HG03066 (cell line): ENCODE results near the gene RAB35.

Source experiments
- ATAC-seq: cut with Tn5 transposase; IDR thresholded peaks from one replicate; pipeline ENCODE4 v1.9.1; 2021; ENCODE audit warnings: low read depth; ENCODE audit not compliant: unreplicated experiment

RAB35 gene

DNA sequence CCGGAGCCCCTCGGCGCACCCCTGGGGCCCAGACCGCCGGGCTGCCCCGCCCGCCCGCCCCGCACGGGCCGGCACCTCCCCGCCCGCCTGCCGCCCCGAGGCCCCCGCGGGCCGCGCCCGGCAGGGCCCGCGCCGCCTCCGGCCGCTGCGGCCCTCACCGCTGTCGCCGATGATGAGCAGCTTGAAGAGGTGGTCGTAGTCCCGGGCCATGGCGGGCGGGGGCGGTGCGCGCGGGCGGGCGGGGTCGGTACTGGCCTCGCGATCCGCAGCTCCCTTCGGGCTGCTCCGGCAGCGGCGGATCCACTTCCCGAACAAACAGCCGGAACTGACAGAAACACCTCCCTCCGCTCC lies at the start of gene RAB35:
TSS of gene RAB35 (minus strand) at position 313 of the 351 bp plus-strand sequence. CDS start at position 210, 103 bp downstream.
- ATAC-seq: peak; percentile 0

DNA sequence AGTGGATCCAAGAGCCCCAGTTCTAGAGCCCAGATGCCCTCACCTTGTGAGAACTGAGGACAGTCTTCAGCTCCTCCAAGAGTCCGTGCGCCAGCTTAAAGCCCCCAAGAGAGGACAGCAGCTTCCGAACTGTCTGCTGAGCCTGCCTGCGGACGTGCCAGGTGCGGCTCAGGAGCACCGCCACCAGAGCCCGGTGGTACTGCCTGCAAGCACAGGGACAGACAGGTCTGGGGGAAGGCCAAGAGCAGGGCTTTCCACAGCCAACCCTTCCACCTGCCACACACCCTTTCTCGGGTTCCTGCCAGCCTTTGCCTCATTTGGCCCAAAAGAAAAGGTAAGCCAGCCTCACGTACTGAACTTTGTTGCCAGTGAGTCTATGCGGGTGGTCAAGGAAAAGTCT lies 47.7 kb upstream of the RAB35 start:
- ATAC-seq: no peak

DNA sequence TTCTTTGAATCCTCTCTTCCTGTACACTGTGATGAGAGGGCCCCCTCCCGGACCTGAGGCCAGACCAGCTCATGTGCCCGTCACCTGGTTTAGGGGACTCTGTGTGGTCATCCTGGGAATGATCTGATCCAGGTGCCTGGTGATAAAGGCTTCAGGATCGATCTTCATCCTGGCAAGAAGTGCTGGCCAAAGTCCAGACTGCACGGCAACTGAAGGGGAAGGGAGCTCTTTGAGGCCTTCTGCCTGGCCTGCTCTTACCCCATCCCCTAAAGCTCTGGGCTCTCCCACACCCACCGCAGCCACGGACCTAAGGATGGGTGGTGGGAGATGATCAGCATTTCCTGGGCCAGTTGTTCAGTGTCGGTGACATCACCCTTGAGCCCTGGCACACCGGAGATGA lies 46.2 kb upstream of the RAB35 start:
- ATAC-seq: no peak

DNA sequence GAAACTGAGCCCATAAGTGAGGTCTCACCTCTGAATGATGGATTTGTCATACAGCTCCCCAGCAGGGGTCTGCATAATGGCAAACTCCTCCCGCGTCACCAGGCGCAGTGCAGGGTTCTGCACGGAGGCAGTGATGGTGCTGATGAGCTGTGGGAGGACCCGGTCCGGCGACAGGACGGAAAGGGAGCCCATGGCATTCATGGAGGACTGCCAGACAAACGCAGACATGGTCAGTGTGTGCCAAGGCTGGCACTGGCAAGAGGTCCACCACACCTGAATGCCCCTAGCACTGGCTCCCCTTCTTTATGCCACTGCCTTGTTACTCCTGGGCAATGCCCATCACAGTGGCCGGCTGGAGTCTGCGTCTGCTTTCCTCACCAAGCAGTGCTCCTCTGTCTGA lies 45.3 kb upstream of the RAB35 start:
- no peak for ATAC-seq

DNA sequence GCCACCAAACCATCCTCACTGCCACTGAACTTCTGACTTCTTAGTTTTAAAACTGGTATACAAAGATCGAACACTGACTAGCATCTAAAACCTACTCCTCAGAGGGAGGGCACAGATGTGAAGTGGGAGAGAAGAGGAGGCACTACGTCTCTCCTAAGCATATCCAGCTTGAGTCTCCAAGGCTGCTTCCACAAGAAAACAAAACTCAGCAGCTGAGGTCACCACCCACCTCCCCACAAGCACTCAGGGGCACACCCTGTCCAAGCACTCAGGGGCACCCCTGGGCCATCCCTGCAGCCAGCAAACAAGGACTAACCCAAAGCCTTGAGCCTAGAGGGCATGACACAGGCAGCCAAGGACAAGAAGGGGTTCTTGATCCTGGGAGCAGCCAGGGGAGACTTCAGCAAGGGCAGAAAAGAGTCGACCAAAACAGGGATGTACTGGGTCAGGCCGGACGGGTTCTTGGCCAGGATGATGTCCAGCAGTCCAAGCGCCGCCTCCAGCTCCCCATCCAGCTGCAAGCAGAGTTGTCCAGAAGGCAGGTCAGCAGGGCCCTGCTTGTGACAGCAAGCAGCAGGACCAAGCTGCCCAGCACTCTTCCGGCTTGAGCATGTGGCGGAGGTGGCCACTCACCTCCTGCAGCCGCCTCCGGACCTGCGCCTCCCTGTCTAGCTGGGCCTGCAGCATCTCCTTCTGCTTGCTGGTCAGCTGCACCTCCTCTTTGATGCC lies 43.1 kb upstream of the RAB35 start:
- no peak for ATAC-seq

DNA sequence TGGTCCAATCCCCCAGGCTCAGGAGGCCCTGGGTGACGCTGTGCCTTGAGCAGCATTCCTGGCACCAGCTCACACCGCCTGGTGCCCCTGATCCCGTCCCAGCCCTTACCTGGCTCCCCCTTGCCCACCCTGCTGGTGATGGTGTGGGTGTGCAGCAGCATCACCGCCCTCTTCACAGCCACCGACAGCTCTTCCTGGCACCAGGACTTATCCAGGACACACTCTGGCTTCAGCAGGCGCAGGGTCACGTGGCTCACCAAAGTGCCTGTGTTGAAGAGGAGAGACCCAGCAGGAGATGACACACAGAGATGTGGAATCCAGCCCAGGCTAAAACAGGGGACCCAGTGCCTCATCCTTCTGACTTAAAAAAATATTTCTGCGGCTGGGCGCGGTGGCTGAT lies 41.8 kb upstream of the RAB35 start:
- ATAC-seq: no peak

DNA sequence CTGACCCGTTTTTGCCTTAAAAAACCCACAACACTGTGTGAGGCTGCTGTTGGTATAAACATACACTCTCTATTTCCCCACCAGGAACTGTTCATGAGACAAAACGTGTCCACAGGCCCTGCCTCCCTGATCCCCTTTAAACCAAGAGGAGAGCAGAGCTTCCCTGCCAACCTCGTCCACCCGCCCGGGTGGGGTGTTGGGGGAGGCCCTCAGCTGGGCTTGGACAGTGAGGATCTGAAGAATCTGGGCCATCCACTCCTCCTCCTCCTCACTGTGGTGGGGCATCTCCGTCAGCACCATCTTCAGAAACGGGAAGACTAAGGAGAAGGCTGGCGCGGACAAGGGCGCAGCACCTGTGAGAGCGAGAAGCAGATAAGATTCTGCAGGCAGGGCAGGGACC lies 41.1 kb upstream of the RAB35 start:
- no peak for ATAC-seq

DNA sequence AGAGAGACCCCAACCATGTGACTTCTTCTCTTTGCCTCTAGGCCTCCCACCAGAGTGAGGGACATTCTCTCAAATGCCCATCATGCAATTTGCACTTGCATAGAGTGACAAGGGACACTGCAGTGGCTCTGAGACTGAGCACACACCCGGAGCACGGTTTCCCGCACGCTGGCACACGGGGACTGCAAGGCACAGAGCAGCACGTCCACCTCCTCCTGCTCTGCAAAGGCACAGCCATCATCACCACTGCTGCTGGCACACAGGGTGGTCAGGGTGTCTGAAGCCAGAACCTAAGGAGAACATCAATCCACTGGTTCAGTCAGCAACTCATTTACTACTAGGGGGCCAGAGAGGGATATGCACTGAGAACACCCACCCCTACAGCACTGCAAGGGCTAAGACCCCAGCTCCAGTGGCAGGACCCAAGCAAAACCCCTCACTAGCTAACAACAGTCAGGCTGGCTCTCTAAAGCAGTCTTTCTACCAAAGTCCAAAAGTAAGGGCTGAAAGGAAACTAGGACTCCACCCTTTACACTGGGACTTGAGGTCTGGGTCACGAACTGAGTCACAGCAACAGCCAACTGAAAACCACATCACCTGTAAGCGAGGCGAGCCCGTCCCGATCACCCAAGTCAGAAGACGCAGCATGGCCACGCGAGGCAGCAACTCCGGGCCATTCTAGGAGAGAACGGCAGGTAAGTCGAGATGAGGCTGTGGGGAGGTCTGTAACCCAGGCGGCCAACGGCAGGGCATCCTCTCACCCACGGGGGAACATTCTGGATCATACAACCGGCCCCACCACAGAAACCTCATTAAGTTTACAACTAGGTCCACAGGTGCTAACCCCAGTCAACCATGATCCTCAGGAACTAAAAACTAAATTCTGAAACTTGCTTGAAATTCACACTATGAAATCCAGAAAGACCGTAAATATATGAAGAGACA lies 40.0 kb upstream of the RAB35 start:
- ATAC-seq: no peak

DNA sequence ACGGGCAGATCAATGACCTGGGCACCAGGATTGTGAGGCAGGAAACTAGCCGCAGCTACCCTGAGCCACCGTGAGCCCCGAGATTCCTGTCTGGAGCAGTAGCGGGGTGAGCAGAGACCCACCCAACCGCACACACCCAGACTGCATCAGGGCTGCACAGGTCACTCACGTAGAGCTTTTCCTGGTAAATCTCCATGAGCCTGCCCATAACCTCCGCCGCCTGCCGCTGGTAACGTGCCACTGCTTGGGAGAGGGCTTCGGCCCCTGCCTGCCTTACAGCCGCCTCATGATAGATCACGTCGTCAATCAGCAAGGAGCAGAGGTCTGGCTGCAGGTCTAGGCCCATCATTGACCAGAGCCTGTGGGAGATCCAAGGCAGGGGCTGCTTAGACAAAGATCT lies 38.5 kb upstream of the RAB35 start:
- no peak for ATAC-seq

DNA sequence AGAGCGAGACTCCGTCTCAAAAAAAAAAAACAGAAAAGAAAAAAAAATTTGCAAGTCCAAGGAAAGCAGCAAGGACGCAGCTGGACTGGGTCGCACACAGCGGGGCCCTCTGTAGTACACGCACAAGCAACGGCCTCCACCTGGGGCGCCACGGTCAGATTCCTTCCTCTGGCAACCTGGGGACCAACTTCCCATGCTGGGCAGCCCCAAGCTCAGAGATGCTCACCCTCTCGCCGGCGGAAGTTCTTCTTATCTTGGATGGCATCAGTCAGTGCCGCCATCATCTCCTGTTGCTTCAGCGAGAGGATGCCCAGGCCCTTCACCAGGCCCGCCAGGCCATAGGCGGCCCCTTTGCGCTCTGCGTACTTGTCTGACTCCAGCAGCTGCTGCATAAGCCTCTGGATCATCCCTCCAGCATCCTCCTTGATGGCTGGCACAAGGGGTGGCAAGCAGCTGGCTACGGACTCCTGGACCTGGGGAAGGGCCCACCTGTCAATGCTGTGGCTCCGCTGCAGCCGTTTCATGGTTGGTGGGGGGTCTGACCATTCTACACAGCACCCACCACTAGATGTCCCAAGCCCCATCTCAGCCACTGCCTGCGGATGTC lies 34.5 kb upstream of the RAB35 start:
- ATAC-seq: no peak

DNA sequence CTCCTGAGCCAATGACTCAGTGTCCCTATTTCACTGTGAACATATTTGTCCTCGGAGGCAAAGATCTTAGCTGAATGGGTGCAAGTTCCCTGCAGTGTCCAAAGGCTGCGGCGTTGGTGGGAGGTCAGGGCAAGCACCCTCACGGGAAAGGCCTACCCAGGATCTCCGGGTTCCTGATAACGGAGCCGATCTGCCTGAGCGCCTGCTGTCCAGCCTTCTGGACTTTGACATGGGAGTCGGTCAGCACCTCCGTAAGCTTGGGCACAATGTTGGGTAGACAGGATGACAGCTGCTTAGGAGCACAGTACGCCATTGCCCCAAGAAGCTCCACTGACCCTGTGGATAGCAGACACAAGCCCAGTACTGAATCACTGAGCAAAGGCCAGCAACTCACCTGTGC lies 31.5 kb upstream of the RAB35 start:
- no peak for ATAC-seq

DNA sequence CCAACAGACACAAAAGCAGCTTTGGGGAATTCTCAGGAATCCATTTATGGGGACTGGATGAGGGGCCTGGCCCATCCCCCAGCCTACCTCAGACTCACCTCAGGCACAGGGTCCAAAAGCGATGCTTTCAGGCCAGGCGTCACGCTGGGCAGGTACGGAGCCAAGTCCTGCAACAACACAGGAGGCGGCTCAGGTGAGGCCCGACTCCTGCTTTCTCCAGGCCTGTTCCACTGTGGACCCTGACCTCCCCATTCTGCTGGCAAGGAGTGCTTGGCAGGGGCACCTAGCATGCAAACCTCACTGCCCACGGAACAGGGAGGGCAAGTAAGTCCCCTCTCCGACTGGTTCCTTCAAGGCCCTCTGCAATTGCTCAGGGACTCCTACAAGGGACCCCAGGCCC lies 28.6 kb upstream of the RAB35 start:
- ATAC-seq: no peak

DNA sequence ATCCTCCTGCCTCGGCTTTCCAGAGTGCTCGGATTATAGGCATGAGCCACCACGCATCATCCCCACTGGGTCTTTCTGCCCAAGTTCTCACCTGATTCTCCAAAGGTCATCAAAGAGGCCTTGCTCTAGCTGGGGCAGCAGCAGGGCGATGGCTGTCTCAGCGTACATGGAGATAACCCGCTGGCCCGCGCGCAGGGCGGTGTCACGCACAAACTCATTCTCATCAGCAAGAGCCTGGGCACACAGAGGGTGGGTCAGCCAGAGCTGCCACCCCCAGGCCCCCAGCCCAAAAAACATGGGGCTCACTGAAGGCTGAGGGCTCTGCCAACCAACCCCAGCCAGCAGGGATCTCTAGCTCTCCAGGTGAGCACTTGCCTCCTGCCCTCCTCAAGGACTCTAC lies 27.7 kb upstream of the RAB35 start:
- no peak for ATAC-seq

DNA sequence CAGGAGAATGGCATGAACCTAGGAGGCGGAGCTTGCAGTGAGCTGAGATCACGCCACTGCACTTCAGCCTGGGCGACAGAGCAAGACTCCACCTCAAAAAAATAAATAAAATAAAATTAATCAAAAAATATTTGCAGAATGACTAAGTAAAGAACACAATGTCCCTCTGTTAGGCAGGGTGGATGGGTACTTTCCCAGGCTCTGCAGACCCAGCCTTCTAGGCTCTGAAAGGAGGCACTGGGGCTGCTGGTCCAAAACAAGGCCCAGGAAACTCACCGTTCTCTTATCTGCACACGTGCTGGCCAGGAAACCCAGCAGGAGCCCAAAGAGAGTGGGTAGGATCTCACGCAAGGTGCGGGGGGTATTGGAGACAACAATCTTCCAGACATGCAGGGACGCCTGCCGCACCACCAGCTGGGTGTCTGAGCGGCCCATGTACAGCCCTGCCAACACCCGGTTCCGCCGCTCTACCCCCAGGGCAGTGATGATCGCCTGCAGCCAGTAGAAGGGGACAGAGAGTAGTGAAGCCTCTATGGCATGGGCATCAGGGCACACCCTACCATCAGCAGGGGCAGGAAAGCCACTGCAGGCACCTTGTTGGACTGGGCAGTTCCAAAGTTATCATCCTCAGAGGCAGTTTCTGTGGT lies 25.8 kb upstream of the RAB35 start:
- ATAC-seq: no peak

DNA sequence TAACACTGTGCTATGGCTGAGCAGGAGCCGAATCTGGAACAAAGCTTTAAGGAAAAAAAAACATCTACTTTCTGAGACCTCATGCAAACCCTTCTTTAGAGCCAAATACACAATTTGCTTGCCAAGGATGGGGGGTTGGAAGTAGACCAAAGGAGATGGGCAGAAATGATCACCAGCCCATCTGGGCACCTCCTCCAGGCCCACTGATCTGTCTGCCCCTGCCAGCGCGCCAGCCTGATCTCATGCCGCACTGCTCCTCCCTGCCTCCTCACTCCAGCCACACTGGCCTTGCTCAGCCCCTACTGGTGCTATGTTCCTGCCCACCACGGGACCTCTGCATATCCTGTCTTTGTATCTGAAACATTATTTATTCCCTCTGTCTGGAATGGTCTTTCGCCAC lies 24.8 kb upstream of the RAB35 start:
- no peak for ATAC-seq

DNA sequence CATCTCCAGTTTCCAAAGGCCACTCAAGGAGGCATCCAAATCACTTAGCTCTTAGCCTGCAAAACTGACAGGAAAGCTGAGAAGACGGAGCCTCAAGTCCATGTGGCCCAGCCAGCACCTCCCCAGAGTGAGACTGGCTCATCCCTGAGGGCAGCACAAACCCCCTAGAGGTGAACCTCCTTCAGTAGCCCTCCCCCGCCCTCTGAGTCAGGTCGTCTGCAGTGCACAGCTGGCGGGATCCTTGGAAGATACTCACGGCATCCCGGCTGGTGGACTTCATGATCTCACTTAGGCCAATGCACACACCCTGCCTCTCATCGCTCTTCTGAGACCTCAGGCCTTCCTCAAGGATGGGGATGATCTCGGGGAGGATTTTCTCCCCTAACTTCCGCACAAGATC lies 24.1 kb upstream of the RAB35 start:
- no peak for ATAC-seq

DNA sequence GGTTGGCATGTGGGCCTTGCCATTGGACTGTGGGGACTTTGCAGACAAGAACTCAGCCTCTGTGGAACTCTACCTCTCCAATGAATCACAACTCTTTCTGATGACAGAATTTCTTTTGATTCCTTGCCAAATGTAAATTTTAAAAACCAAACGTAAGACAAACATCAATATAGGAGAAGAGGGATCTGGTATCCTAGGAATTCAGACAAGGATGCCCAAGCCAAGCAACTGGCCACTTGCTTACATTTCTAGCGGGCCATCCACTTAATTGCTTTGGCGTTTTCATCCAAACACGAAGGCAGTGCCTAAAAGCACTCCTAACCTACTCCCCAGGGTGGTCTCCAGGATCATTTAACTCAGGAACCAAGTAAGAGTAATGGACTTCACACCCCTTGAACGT lies 23.4 kb upstream of the RAB35 start:
- ATAC-seq: no peak

DNA sequence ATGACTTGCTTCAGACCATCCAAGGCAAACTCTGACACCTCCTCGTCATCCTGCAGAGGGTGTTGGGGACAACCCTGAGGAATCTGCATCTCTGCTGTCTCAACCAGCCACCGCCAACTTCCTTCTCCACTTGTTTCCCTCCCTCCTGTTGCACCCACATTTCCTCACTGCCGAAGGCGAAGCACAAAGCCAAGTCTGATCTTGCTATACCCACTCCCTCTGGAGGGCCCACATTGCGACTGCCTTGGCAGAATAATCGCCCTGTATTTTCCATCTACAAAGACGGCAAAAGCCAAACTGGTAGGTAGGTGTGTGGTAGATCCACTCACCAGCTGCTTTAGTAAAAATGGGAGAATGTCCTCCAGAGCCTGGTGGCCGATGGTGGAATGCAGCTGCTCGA lies 21.8 kb upstream of the RAB35 start:
- no peak for ATAC-seq

DNA sequence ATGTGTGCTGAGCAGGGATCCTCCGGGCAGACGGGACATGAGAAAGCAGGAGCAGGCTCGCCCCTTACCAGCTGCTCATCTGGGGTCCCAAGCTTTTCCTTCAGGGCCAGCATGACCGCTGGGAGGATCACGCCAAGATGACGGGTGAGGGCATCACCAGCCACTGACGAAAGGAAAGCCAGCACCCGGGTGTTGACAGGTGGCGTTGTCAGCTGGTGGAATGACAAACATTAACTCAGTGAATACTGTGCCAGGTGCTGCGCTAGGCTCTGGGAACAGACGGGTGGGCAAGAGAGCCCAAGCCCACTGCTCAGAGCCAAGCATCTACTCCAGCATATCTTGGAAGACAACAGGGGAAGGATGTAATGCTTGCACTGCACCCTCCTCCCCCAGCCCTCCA lies 21.3 kb upstream of the RAB35 start:
- ATAC-seq: no peak

DNA sequence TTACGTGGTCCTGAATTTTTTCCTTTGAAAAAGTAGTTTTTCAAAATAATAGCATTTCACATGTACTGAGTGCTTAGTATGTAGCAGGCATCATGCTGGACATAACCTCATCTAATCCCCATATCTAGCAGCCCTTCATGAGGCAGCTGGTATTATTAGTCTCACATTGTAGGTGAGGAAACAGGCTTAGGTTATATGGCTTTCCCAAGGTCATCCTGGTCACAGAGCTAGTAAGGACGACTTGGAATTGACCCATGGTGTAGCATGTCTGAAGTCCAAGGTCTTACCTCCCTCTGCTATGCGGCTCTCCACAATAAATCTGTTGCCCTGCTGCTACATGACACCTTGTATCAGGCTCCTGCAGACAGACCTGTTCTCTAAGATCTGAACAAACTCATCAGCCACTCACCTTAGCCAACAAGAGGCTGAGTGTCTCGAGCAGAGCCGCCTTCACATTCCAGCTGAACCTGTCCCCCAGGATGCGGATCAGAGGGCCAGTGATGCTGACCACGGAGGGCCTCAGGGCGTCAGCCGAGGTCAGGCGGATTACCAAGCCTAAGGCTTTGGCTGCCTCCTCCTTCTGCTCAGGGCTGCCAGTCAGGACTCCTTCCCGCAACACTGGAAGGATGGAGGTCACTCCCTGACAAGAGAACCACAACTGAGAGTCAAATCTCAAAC lies 19.7 kb upstream of the RAB35 start:
- ATAC-seq: no peak
